Chondrocyte (in vitro differentiated cells): ENCODE results near the gene URM1. TPM values are rescaled to one million over a fixed set of nuclear protein-coding genes. Genes with fewer than 3 reads are reported as not detected.

Experiments used
- DNase-seq: peaks from one replicate; pipeline ENCODE4 v3.0.0; 2021; ENCODE audit warnings: mixed read lengths, low spot score
- H3K27ac Mint-ChIP-seq: one replicate; pipeline ENCODE4 v1.8.0; 2021; ENCODE audit warnings: mild to moderate bottlenecking, moderate library complexity, mixed read lengths; ENCODE audit not compliant: unreplicated experiment
- H3K27me3 Mint-ChIP-seq: 2 replicates; pipeline ENCODE4 v1.8.0; 2021; ENCODE audit warnings: low read depth, mixed read lengths
- H3K36me3 Mint-ChIP-seq: 2 replicates; pipeline ENCODE4 v1.8.0; 2021; ENCODE audit warnings: low read depth, mixed read lengths
- H3K4me1 Mint-ChIP-seq: 2 replicates; pipeline ENCODE4 v1.8.0; 2021; ENCODE audit warnings: low read depth, mild to moderate bottlenecking, mixed read lengths
- H3K4me3 Mint-ChIP-seq: one replicate; pipeline ENCODE4 v1.8.0; 2021; ENCODE audit warnings: mild to moderate bottlenecking, moderate library complexity, mixed read lengths; ENCODE audit not compliant: unreplicated experiment
- H3K9me3 Mint-ChIP-seq: 2 replicates; pipeline ENCODE4 v1.8.0; 2021; ENCODE audit warnings: low read depth, mixed read lengths
- CTCF ChIP-seq: fragments of 200-600 bp; sonication (generic); IDR thresholded peaks from 2 replicates; pipeline ENCODE4 v1.5.0; 2021; ENCODE audit warnings: antibody characterized with exemption, mild to moderate bottlenecking, moderate library complexity
- total RNA-seq: library from RNA; stranded (reverse); gene quantifications from 3 replicates; pipeline ENCODE4 v1.2.1, GENCODE V29; 2021

Gene URM1
- total RNA-seq, 1 donor from 2014 or later = 50.5 TPM

GRCh38 chr9:128390813-128391711 lies 19.9 kb downstream of the URM1 start:
- no peak overlapping the region for H3K27ac Mint-ChIP-seq
- no peak overlapping the region for H3K4me3 Mint-ChIP-seq
- TF ChIP-seq CTCF = no peak
- peaks cover 25% of the 10 kb centered on the region for H3K36me3 Mint-ChIP-seq
- H3K27me3 Mint-ChIP-seq = peaks cover 3% of the 10 kb centered on the region
- no peaks in the 10 kb centered on the region for H3K4me1 Mint-ChIP-seq
- no peaks in the 10 kb centered on the region for H3K9me3 Mint-ChIP-seq
- DNase-seq = no peak

- Mint-ChIP-seq H3K36me3 (peaks cover 23% of the 10 kb centered on the region), H3K9me3 (no peaks in the 10 kb centered on the region), H3K27ac (no peak overlapping the region), H3K4me1 (peaks cover 2% of the 10 kb centered on the region), H3K4me3 (no peak overlapping the region), H3K27me3 (peaks cover 6% of the 10 kb centered on the region)
- TF ChIP-seq CTCF = no peak
- DNase-seq = no peak
Observed at GRCh38 chr9:128391956-128392301, 20.8 kb downstream of the URM1 start.

GRCh38 chr9:128392302-128393144 lies 21.3 kb downstream of the URM1 start:
- no peak overlapping the region for H3K4me3 Mint-ChIP-seq
- H3K27me3 Mint-ChIP-seq = peaks cover 11% of the 10 kb centered on the region
- no peak for TF ChIP-seq CTCF
- peaks cover 20% of the 10 kb centered on the region for H3K36me3 Mint-ChIP-seq
- DNase-seq = no peak
- H3K4me1 Mint-ChIP-seq = peaks cover 6% of the 10 kb centered on the region
- H3K27ac Mint-ChIP-seq = no peak overlapping the region
- no peaks in the 10 kb centered on the region for H3K9me3 Mint-ChIP-seq

- DNase-seq = no peak
- Mint-ChIP-seq H3K36me3 (peaks cover 15% of the 10 kb centered on the region), H3K9me3 (no peaks in the 10 kb centered on the region), H3K4me1 (peaks cover 6% of the 10 kb centered on the region), H3K27me3 (peaks cover 13% of the 10 kb centered on the region), H3K4me3 (no peak overlapping the region), H3K27ac (no peak overlapping the region)
- no peak for TF ChIP-seq CTCF
Observed at GRCh38 chr9:128393145-128393775, 22.1 kb downstream of the URM1 start.

- Mint-ChIP-seq H3K4me3 (no peak overlapping the region), H3K27me3 (peaks cover 13% of the 10 kb centered on the region), H3K36me3 (peaks cover 13% of the 10 kb centered on the region), H3K9me3 (no peaks in the 10 kb centered on the region), H3K4me1 (peaks cover 6% of the 10 kb centered on the region), H3K27ac (no peak overlapping the region)
- no peak for TF ChIP-seq CTCF
- no peak for DNase-seq
Observed at GRCh38 chr9:128393970-128394369, 22.8 kb downstream of the URM1 start.
